22Rv1 (cell line): ENCODE measurements around the gene ESRP2.

Experiments
- ZFX ChIP-seq: fragments of 450-650 bp; IDR thresholded peaks from 2 replicates; pipeline ENCODE4 v1.6.1; 2017; ENCODE audit warnings: antibody characterized with exemption, borderline replicate concordance
- TF ChIP-seq, protein P1 (sequence below): fragments of 450-650 bp; IDR thresholded peaks from 2 replicates; pipeline ENCODE4 v1.5.1; 2017; ENCODE audit warnings: mild to moderate bottlenecking

GRCh38 chr16:68233085-68233834, 2.7 kb downstream of the ESRP2 start:
- TF ChIP-seq, protein P1, sequence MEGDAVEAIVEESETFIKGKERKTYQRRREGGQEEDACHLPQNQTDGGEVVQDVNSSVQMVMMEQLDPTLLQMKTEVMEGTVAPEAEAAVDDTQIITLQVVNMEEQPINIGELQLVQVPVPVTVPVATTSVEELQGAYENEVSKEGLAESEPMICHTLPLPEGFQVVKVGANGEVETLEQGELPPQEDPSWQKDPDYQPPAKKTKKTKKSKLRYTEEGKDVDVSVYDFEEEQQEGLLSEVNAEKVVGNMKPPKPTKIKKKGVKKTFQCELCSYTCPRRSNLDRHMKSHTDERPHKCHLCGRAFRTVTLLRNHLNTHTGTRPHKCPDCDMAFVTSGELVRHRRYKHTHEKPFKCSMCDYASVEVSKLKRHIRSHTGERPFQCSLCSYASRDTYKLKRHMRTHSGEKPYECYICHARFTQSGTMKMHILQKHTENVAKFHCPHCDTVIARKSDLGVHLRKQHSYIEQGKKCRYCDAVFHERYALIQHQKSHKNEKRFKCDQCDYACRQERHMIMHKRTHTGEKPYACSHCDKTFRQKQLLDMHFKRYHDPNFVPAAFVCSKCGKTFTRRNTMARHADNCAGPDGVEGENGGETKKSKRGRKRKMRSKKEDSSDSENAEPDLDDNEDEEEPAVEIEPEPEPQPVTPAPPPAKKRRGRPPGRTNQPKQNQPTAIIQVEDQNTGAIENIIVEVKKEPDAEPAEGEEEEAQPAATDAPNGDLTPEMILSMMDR = no peak
- no peak for TF ChIP-seq ZFX
